ENCODE results near the gene TMEM200B. TPM values are rescaled to one million over a fixed set of nuclear protein-coding genes. Genes with fewer than 3 reads are reported as not detected.

Gene TMEM200B
- total RNA-seq, 2 donors from 2014 or later: 2.6 TPM; not detected in 1

- no peak overlapping the region for H3K27ac ChIP-seq
- WGBS, 2 donors: 70 to 71% methylated on average over 6 of the region's 6 CpGs
- no peaks in the 10 kb centered on the region for H3K27me3 ChIP-seq
- ATAC-seq (no peak), DNase-seq (no peak)
- H3K4me1 ChIP-seq: no peaks in the 10 kb centered on the region
- TF ChIP-seq CTCF (IDR thresholded peaks at IDR 0.05) (no peak), POLR2A (IDR thresholded peaks at IDR 0.05) (no peak)
- H3K9me3 ChIP-seq: no peaks in the 10 kb centered on the region
- intact Hi-C loops (cut with DNase I): no loop called here
- no peak overlapping the region for H3K4me3 ChIP-seq
- H3K36me3 ChIP-seq (replicated peaks in 1 of 2; ENCODE audit: insufficient read depth in 1 of 2, low read depth in 2 of 2): peaks cover 0 to 3% of the 10 kb centered on the region in 2 donors
Observed at GRCh38 chr1:29105822-29106221, 17.9 kb downstream of the TMEM200B start.

DNA sequence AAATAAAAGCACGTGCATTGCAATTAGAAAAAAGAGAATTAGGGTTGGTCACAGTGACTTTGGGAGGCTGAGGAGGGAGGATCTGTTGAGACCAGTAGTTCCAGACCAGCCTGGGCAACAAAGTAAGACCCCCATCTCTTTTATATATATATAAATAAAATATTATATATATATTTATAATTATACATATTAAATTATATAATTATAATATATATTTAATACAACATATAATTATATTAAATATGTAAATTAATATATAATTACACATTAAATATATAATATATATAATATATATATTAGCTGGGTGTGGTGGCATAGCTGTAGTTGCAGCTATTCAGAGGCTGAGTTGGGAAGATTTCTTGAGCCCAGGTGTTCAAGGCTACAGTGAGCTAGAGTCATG lies 23.2 kb downstream of the TMEM200B start:
- intact Hi-C loops (cut with DNase I): no loop called here
- no peaks in the 10 kb centered on the region for H3K9me3 ChIP-seq
- TF ChIP-seq POLR2A (IDR thresholded peaks at IDR 0.05): no peak
- TF ChIP-seq CTCF (IDR thresholded peaks at IDR 0.05): no peak
- 84 to 100% methylated on average over 1 of the region's 1 CpG for WGBS, 2 donors
- ATAC-seq (no peak), DNase-seq (no peak)
- no peaks in the 10 kb centered on the region for H3K4me1 ChIP-seq
- H3K27ac ChIP-seq: no peak overlapping the region
- peaks cover 0 to 3% of the 10 kb centered on the region in 2 donors for H3K36me3 ChIP-seq (replicated peaks in 1 of 2; ENCODE audit: insufficient read depth in 1 of 2, low read depth in 2 of 2)
- H3K4me3 ChIP-seq: no peak overlapping the region
- no peaks in the 10 kb centered on the region for H3K27me3 ChIP-seq

DNA sequence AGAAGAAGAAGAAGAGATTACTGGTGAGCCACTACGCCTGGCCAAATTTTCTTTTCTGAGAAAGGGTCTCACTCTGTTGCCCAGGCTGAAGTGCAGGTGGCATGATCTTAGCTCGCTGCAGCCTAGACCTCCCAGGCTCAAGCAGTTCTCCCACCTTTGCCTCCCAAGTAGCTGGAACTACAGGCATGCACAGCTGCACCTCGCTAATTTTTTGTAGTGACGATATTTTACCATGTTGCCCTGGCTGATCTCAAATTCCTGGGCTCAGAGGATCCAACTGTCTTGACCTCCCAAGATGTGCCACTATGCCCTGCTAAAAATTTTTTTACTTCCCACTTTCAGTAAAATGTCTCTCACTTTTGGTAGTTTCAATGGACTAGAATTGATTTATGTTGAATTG lies 24.4 kb downstream of the TMEM200B start:
- TF ChIP-seq CTCF (IDR thresholded peaks at IDR 0.05): no peak
- no peak for TF ChIP-seq POLR2A (IDR thresholded peaks at IDR 0.05)
- H3K4me3 ChIP-seq: no peak overlapping the region
- H3K27ac ChIP-seq: no peak overlapping the region
- ATAC-seq (no peak), DNase-seq (no peak)
- peaks cover 0 to 3% of the 10 kb centered on the region in 2 donors for H3K36me3 ChIP-seq (replicated peaks in 1 of 2; ENCODE audit: insufficient read depth in 1 of 2, low read depth in 2 of 2)
- 75 to 79% methylated on average over 4 of the region's 4 CpGs for WGBS, 2 donors
- intact Hi-C loops (cut with DNase I): no loop called here
- no peaks in the 10 kb centered on the region for H3K9me3 ChIP-seq
- H3K27me3 ChIP-seq: no peaks in the 10 kb centered on the region
- H3K4me1 ChIP-seq: no peaks in the 10 kb centered on the region

DNA sequence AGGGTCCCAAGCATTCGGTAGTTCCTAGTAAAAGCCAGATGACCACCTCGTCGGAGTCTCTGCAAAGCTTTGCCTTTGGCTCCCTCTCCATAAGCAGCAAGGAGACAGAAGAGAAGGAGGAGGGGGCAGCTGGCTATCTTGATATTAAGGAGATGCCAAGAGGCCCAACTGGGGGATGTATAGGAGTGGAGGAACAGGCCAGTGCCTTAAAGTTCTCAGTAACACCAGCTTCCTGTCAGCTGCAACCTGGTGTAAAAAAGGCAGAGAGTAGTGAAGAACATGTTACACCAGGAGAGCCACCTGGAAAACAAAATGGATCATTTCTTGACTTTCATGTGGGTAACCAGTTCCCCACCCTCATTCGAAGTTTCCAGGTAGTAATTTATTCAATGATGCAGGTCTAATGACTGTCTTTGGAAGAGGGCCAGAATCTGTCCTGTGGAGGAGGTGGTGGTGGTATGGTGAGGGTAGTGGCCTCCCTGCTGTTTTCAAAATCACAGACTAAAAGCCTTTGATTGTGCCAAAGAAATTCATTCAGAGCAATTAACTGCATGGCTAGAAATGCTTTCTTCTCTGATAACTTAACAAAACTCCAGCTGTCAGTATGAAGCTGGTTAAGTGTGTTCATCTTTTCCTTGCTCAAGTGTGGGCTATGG lies 27.3 kb downstream of the TMEM200B start:
- H3K27ac ChIP-seq: no peak overlapping the region
- TF ChIP-seq POLR2A (IDR thresholded peaks at IDR 0.05): no peak
- no peak for TF ChIP-seq CTCF (IDR thresholded peaks at IDR 0.05)
- no peak for ATAC-seq
- H3K4me3 ChIP-seq: no peak overlapping the region
- no peak for DNase-seq
- no peaks in the 10 kb centered on the region for H3K4me1 ChIP-seq
- H3K9me3 ChIP-seq: no peaks in the 10 kb centered on the region
- no peaks in the 10 kb centered on the region for H3K27me3 ChIP-seq
- intact Hi-C loops (cut with DNase I): no loop called here
- H3K36me3 ChIP-seq (replicated peaks in 1 of 2; ENCODE audit: insufficient read depth in 1 of 2, low read depth in 2 of 2): no peaks in the 10 kb centered on the region
- 70 to 78% methylated on average over 4 of the region's 4 CpGs for whole genome bisulfite sequencing, 2 donors

DNA sequence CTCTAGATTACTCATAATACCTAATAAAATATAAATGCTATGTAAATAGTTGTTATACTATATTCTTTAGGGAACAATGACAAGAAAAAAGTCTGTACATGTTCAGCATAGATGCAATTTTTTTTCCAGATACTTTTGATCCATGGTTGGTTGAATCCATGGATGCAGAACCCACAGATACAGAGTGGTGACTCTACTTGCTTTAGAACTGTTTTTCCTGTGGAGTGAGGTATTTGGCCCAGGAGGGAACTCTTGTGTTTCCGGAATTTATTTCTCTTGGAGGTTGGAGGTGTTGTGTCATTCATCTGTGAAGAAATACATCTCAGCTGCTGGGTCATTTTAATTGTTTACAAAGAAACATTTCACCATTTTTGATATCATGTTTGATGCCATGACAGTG lies 28.7 kb downstream of the TMEM200B start:
- ATAC-seq: no peak
- 84 to 85% methylated on average over 1 of the region's 1 CpG for WGBS, 2 donors
- no peak for TF ChIP-seq POLR2A (IDR thresholded peaks at IDR 0.05)
- TF ChIP-seq CTCF (IDR thresholded peaks at IDR 0.05): no peak
- intact Hi-C loops (cut with DNase I): no loop called here
- Histone ChIP-seq H3K27me3 (no peaks in the 10 kb centered on the region), H3K4me3 (no peak overlapping the region), H3K36me3 (replicated peaks in 1 of 2; ENCODE audit: insufficient read depth in 1 of 2, low read depth in 2 of 2) (no peaks in the 10 kb centered on the region), H3K4me1 (no peaks in the 10 kb centered on the region), H3K9me3 (no peaks in the 10 kb centered on the region), H3K27ac (no peak overlapping the region)
- no peak for DNase-seq
